CD4-positive, alpha-beta T cell treated with Interleukin-10 for 1 hour (primary cell): ENCODE results near the gene TNFRSF17.

Source experiments
- DNase-seq: peaks from one replicate; pipeline ENCODE4 v3.0.0-alpha.2; 2020

Gene TNFRSF17

GRCh38 chr16:12009462-12009861, 44.5 kb downstream of the TNFRSF17 start:
- DNase-seq = no peak

- no peak for DNase-seq
Observed at GRCh38 chr16:12009922-12010321, 44.9 kb downstream of the TNFRSF17 start.

GRCh38 chr16:12010388-12011251, 45.6 kb downstream of the TNFRSF17 start:
- no peak for DNase-seq

DNA sequence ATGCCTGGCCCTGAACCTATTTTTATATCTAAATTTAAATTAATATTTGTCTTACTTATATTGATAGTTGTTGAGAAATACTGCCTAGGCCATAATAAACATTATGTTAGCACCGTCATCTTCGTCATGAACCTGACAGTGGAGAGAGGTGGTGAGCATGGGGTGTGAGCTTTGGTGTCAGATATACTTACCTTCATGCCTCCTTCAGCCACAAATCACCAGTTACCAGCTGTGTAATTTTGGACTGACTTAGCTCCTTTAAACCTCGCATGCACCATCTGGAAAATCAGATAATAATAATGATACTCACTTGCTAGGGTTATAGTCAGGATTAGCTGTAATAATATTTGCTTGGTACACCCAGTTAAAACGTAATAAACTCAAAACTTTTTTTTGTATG, 46.6 kb downstream of the TNFRSF17 start:
- DNase-seq = no peak

DNA sequence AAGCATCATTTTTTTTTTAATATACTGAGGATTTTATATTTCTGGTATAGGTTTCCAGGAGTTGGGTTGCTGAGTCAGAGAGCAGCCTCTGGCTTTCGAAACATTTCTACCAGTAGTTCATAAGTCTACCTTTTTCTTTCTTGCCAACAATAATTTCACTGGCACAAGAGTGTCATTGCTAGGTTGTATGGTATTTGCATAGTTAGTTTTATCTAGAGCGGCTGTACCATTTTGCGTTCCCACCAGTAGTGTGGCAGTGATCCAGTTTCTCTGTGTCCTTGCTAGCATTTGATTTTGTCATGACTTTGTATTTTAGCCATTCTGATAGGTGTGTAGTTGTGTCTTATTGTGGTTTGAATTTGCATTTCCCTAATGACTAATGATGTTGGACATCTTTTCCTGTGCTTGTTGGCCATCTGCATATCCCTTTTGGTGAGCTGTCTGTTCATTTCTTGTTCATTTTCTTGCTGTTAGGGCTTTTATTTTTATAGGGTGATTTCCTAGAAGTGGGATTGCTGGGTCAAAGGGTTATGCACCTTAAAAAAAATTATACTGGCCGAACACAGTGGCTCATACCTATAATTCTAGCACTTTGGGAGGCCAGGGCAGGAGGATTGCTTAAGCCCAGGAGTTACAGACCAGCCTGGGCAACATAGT, 51.4 kb downstream of the TNFRSF17 start:
- no peak for DNase-seq

- DNase-seq = no peak
Observed at GRCh38 chr16:12017558-12017957, 52.5 kb downstream of the TNFRSF17 start.
